GM12872 (cell line): ENCODE data around the gene AXL.

Experiments used
- CTCF ChIP-seq: IDR thresholded peaks from 3 replicates; pipeline ENCODE4 v1.5.1; 2011; ENCODE audit warnings: low read depth, mild to moderate bottlenecking, low read length, moderate library complexity; ENCODE audit not compliant: insufficient read depth

The AXL gene

GRCh38 chr19:41305927-41306793, 87.1 kb downstream of the AXL start:
- TF ChIP-seq CTCF = no peak

- TF ChIP-seq CTCF = no peak
Observed at GRCh38 chr19:41307090-41307875, 88.3 kb downstream of the AXL start.

GRCh38 chr19:41307954-41308449, 89.0 kb downstream of the AXL start:
- no peak for TF ChIP-seq CTCF

- TF ChIP-seq CTCF = peak; percentile 95
Observed at GRCh38 chr19:41308450-41309179, 89.6 kb downstream of the AXL start.

- TF ChIP-seq CTCF = no peak
Observed at GRCh38 chr19:41309180-41310032, 90.4 kb downstream of the AXL start.

- TF ChIP-seq CTCF = no peak
Observed at GRCh38 chr19:41310033-41310831, 91.2 kb downstream of the AXL start, which contains the start of gene CCDC97. CCDC97 (plus strand) TSS chr19:41310172; CDS start chr19:41310311, 139 bp downstream.
